Prostate gland (tissue), 2 donors: ENCODE results near the gene TMOD4. TPM values are rescaled to one million over a fixed set of nuclear protein-coding genes. Genes with fewer than 3 reads are reported as not detected.

Experiments used
- DNase-seq: peaks from one replicate; pipeline ENCODE4 v3.0.0-alpha.2; 2019; ENCODE audit warnings: low spot score
- H3K27ac ChIP-seq, 2 donors: fragments of 200-600 bp; sonication (generic); 2 replicates each; pipeline ENCODE4 v1.5.1; 2017 to 2019
- H3K27me3 ChIP-seq: fragments of 200-600 bp; sonication (generic); replicated peaks from 2 replicates; pipeline ENCODE4 v1.5.1; 2019; ENCODE audit not compliant: insufficient read depth
- H3K36me3 ChIP-seq, 2 donors: fragments of 200-600 bp; sonication (generic); 1 replicate in 1 of 2; 2 replicates in 1 of 2; pipeline versions ENCODE4 v1.5.1 to v1.8.1; 2017 to 2019
- H3K4me1 ChIP-seq: fragments of 200-600 bp; sonication (generic); replicated peaks from 2 replicates; pipeline ENCODE4 v1.5.1; 2019
- H3K4me3 ChIP-seq, 2 donors: fragments of 200-600 bp; sonication (generic); 2 replicates each; pipeline ENCODE4 v1.5.1; 2017 to 2019
- H3K9me3 ChIP-seq: fragments of 200-600 bp; sonication (generic); 2 replicates; pipeline ENCODE4 v1.5.1; 2017
- POLR2A ChIP-seq: fragments of 450-650 bp; IDR thresholded peaks from one replicate; pipeline ENCODE4 v1.6.1; 2016; ENCODE audit warnings: antibody characterized with exemption, mild to moderate bottlenecking
- POLR2AphosphoS5 ChIP-seq: sonication (generic); formaldehyde crosslinking; IDR thresholded peaks from one replicate; pipeline ENCODE4 v1.6.1; 2017; ENCODE audit warnings: antibody characterized with exemption
- WGBS: methylation state at CpG from one replicate; pipeline ENCODE4 v1.1.5; 2018; 5-methylcytosine and 5-hydroxymethylcytosine counted together
- intact Hi-C: fragments of 100-400 bp; cut with DNase I; formaldehyde crosslinking; loops from one replicate; pipeline ENCODE4 v1.14.2; 2022
- total RNA-seq, 2 donors: library from RNA; depleted of rRNA; stranded (reverse); fragments of >200 nt; gene quantifications; one replicate each; pipeline ENCODE4 v1.1.0, GENCODE V29; 2016
- TF ChIP-seq, protein P1 (sequence below), 4 experiments: fragments of 200-600 bp in 2 of 4; fragments of 450-650 bp in 2 of 4; sonication (generic) in 2 of 4; IDR thresholded peaks; 1 replicate in 3 of 4; 2 replicates in 1 of 4; pipeline ENCODE4 v1.5.1; 2016 to 2019; ENCODE audit warnings: antibody characterized with exemption in 4 of 4, mild to moderate bottlenecking in 2 of 4, moderate library complexity in 2 of 4

TMOD4 gene
- total RNA-seq, 2 donors from 2014 or later = 1.7 TPM; not detected in 1

DNA sequence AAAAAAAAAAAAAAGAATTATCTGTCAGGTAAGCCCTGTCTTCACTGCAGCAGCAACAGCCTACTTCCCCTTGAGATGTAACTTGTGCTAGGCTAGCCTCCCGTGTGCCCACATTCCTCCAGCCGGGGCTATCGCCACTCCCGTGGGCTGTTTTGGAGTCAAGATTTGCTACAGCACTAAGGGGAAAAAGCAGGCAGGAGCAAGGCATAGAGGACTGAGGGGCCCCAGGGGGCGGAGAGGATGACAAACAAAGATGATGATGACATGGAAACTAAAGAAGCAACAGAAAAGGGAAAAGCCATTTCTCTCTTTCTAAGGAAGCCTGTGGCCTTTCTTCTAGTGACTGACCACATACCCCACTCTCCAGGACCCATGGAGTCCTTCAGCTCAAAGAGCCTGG is 17.5 kb downstream of the TMOD4 start:
- DNase-seq = no peak
- H3K4me3 ChIP-seq = no peak overlapping the region
- H3K27ac ChIP-seq = no peak overlapping the region
- H3K4me1 ChIP-seq = no peaks in the 10 kb centered on the region
- TF ChIP-seq, protein P1, sequence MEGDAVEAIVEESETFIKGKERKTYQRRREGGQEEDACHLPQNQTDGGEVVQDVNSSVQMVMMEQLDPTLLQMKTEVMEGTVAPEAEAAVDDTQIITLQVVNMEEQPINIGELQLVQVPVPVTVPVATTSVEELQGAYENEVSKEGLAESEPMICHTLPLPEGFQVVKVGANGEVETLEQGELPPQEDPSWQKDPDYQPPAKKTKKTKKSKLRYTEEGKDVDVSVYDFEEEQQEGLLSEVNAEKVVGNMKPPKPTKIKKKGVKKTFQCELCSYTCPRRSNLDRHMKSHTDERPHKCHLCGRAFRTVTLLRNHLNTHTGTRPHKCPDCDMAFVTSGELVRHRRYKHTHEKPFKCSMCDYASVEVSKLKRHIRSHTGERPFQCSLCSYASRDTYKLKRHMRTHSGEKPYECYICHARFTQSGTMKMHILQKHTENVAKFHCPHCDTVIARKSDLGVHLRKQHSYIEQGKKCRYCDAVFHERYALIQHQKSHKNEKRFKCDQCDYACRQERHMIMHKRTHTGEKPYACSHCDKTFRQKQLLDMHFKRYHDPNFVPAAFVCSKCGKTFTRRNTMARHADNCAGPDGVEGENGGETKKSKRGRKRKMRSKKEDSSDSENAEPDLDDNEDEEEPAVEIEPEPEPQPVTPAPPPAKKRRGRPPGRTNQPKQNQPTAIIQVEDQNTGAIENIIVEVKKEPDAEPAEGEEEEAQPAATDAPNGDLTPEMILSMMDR (IDR thresholded peaks at IDR 0.05) = no peak
- TF ChIP-seq POLR2A (no peak), POLR2AphosphoS5 (no peak)
- H3K9me3 ChIP-seq = no peaks in the 10 kb centered on the region
- peaks cover 0 to 8% of the 10 kb centered on the region in 2 donors for H3K36me3 ChIP-seq
- intact Hi-C loops = loop anchor here (5.0 kb wide), 2 partner anchors 56 to 136 kb away; no protein-coding TSS in a partner anchor
- H3K27me3 ChIP-seq = no peaks in the 10 kb centered on the region
- WGBS = 60% methylated on average over 5 of the region's 5 CpGs

DNA sequence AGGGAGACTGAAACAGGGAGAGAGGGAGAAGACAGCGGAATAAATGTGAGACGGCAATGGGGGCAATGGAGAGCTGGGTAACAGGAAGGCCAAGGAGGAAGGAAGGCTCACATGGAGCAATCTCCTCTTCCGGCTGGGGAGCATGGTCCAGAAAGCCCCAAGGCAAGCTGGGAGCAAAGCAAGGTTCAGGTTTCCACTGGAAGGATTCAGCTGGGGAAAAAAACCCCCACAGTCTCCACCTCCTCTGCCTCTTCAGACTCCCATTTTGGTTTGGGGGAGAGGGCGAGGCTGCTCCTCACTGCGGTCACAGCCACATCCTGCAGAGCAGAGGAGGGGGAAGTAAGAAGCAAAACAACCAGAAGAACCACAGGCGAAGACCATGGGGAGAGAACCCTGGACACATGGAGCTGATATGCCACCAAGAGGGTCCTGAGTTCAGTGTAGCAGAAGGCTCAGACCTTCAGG is 18.7 kb downstream of the TMOD4 start:
- H3K36me3 ChIP-seq = peaks cover 0 to 8% of the 10 kb centered on the region in 2 donors
- intact Hi-C loops = loop anchor here (5.0 kb wide), 2 partner anchors 55 to 135 kb away; no protein-coding TSS in a partner anchor
- no peaks in the 10 kb centered on the region for H3K4me1 ChIP-seq
- peak overlapping the region in 1 of 2 donors; percentile 9 for H3K4me3 ChIP-seq
- H3K9me3 ChIP-seq = no peaks in the 10 kb centered on the region
- no peaks in the 10 kb centered on the region for H3K27me3 ChIP-seq
- TF ChIP-seq POLR2AphosphoS5 (no peak), POLR2A (no peak)
- TF ChIP-seq, protein P1 (IDR thresholded peaks at IDR 0.05) = no peak
- DNase-seq = no peak
- WGBS = 81% methylated on average over 6 of the region's 6 CpGs
- no peak overlapping the region for H3K27ac ChIP-seq

DNA sequence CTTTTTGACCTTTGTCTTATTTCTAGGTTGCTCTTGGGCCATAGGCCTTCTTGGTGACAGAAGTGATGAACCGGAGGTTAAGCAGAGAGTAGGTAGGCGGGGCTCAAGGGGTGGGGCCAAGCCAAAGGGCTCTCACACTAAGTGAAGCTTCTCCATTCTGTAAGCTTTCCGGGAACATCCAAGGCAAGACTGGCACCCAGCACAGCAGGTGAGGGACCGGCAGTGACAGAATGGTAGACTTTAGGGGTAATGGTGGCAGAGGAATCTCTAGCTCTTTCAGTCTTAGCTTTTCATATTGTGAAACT is 19.3 kb downstream of the TMOD4 start, which contains the start of gene TNFAIP8L2:
TNFAIP8L2 (plus strand) TSS at position 135 of the 305 bp plus-strand sequence. CDS start 2,049 bp downstream, outside the sequence.
- peaks cover 0 to 8% of the 10 kb centered on the region in 2 donors for H3K36me3 ChIP-seq
- H3K9me3 ChIP-seq = no peaks in the 10 kb centered on the region
- TF ChIP-seq, protein P1 (IDR thresholded peaks at IDR 0.05) = no peak
- TF ChIP-seq POLR2AphosphoS5 = no peak
- TF ChIP-seq POLR2A = no peak
- no peaks in the 10 kb centered on the region for H3K4me1 ChIP-seq
- no peaks in the 10 kb centered on the region for H3K27me3 ChIP-seq
- H3K4me3 ChIP-seq = peak within 1 kb of the TSS; percentile 3 to 9
- no peak within 1 kb of the TSS for H3K27ac ChIP-seq
- DNase-seq = no peak
- 64% methylated on average over 4 of the region's 4 CpGs for WGBS
- intact Hi-C loops = loop anchor here (5.0 kb wide), 2 partner anchors 54 to 134 kb away; no protein-coding TSS in a partner anchor

- Histone ChIP-seq H3K27me3 (no peaks in the 10 kb centered on the region), H3K4me3 (no peak overlapping the region), H3K36me3 (no peaks in the 10 kb centered on the region), H3K4me1 (no peaks in the 10 kb centered on the region), H3K9me3 (no peaks in the 10 kb centered on the region), H3K27ac (no peak overlapping the region)
- WGBS = 96% methylated on average over 2 of the region's 2 CpGs
- DNase-seq = no peak
- no peak for TF ChIP-seq POLR2AphosphoS5
- no peak for TF ChIP-seq POLR2A
- TF ChIP-seq, protein P1 (IDR thresholded peaks at IDR 0.05) = no peak
- intact Hi-C loops = loop anchor here (5.0 kb wide), 1 partner anchor 80 kb away; no protein-coding TSS in a partner anchor
Observed at GRCh38 chr1:151147665-151148064, 28.1 kb downstream of the TMOD4 start.

- no peak for DNase-seq
- Histone ChIP-seq H3K4me1 (no peaks in the 10 kb centered on the region), H3K27me3 (no peaks in the 10 kb centered on the region), H3K9me3 (no peaks in the 10 kb centered on the region), H3K4me3 (peak overlapping the region; percentile 62 to 75), H3K36me3 (no peaks in the 10 kb centered on the region), H3K27ac (peak overlapping the region; percentile 59 to 68)
- TF ChIP-seq, protein P1 (IDR thresholded peaks at IDR 0.05) = no peak
- no peak for TF ChIP-seq POLR2AphosphoS5
- TF ChIP-seq POLR2A = no peak
- intact Hi-C loops = loop anchor here (5.0 kb wide), 1 partner anchor 80 kb away; no protein-coding TSS in a partner anchor
- WGBS = 20% methylated on average over 7 of the region's 7 CpGs
Observed at GRCh38 chr1:151147132-151147503, 28.7 kb downstream of the TMOD4 start.
